ENCODE data around the gene MAP4. TPM values are rescaled to one million over a fixed set of nuclear protein-coding genes. Genes with fewer than 3 reads are reported as not detected.

The MAP4 gene
- total RNA-seq, result 172 and 174 TPM in 2 replicates

GRCh38 chr3:48016301-48016973 lies at the start of gene MAP4:
TSS of gene MAP4 (minus strand) at chr3:48016416. CDS start at chr3:47998860, 17,556 bp downstream.

GRCh38 chr3:47802734-47803479 lies 213.3 kb downstream of the MAP4 start, which contains the start of gene DHX30:
TSS of gene DHX30 (plus strand) at chr3:47803138. CDS start at chr3:47810684, 7,546 bp downstream.

Other genes starting within 250 kb of the MAP4 start
- 34.8 and 41.2 TPM in 2 replicates for gene SMARCC1, start 234.5 kb downstream of the MAP4 start, total RNA-seq
- 68.0 and 75.9 TPM in 2 replicates for gene DHX30, start 213.3 kb downstream of the MAP4 start, total RNA-seq
- 22.5 and 23.1 TPM in 2 replicates for gene CDC25A, start 172.0 kb upstream of the MAP4 start, total RNA-seq
- not detected in 2 replicates for gene CAMP, start 207.1 kb upstream of the MAP4 start, total RNA-seq
- 2.8 and 3.7 TPM in 2 replicates for gene ZNF589, start 224.7 kb upstream of the MAP4 start, total RNA-seq

Data from mammary microvascular endothelial cell (primary cell).